Measurements from ENCODE around the gene PYGB. TPM values are rescaled to one million over a fixed set of nuclear protein-coding genes. Genes with fewer than 3 reads are reported as not detected.
"Not testable (repeated sequence)": the region's sequence is repeated elsewhere in the genome, so short reads cannot be mapped to it uniquely, and the experiment has no call there.

The PYGB gene
- total RNA-seq, 1 donor from 2014 or later, result 20.9 TPM

- H3K4me3 ChIP-seq (ENCODE audit: low read length in 3 of 3), result no peak overlapping the region
- no peak overlapping the region for H3K9ac ChIP-seq (ENCODE audit: low read depth in 1 of 3, low read length in 3 of 3)
- H3K27me3 ChIP-seq (ENCODE audit: control insufficient read depth in 3 of 3, insufficient read depth in 3 of 3, low read length in 3 of 3), result no peaks in the 10 kb centered on the region
- H3K9me3 ChIP-seq (ENCODE audit: control insufficient read depth in 3 of 3, low read length in 3 of 3), result no peaks in the 10 kb centered on the region
- no peak overlapping the region for H3K27ac ChIP-seq (ENCODE audit: low read depth, low read length)
- H3K4me1 ChIP-seq (ENCODE audit: control insufficient read depth in 3 of 3, insufficient read depth in 3 of 3, low read length in 3 of 3), result peaks cover 13 to 23% (median 21%) of the 10 kb centered on the region in 3 donors
- H3K36me3 ChIP-seq (ENCODE audit: control insufficient read depth in 3 of 3, insufficient read depth in 3 of 3, low read length in 3 of 3), result peaks cover 3 to 10% (median 7%) of the 10 kb centered on the region in 3 donors
Measured at GRCh38 chr20:25229486-25230165, 18.3 kb upstream of the PYGB start.

GRCh38 chr20:25230166-25230831 lies 17.6 kb upstream of the PYGB start:
- no peaks in the 10 kb centered on the region for H3K9me3 ChIP-seq (ENCODE audit: control insufficient read depth in 3 of 3, low read length in 3 of 3)
- H3K4me1 ChIP-seq (ENCODE audit: control insufficient read depth in 3 of 3, insufficient read depth in 3 of 3, low read length in 3 of 3), result peaks cover 13 to 23% (median 21%) of the 10 kb centered on the region in 3 donors
- peaks cover under 1 to 8% (median 7%) of the 10 kb centered on the region in 3 donors for H3K36me3 ChIP-seq (ENCODE audit: control insufficient read depth in 3 of 3, insufficient read depth in 3 of 3, low read length in 3 of 3)
- no peak overlapping the region for H3K27ac ChIP-seq (ENCODE audit: low read depth, low read length)
- H3K4me3 ChIP-seq (ENCODE audit: low read length in 3 of 3), result no peak overlapping the region
- H3K27me3 ChIP-seq (ENCODE audit: control insufficient read depth in 3 of 3, insufficient read depth in 3 of 3, low read length in 3 of 3), result no peaks in the 10 kb centered on the region
- no peak overlapping the region for H3K9ac ChIP-seq (ENCODE audit: low read depth in 1 of 3, low read length in 3 of 3)

GRCh38 chr20:25233016-25233772 lies 14.7 kb upstream of the PYGB start:
- Histone ChIP-seq H3K36me3 (ENCODE audit: control insufficient read depth in 3 of 3, insufficient read depth in 3 of 3, low read length in 3 of 3) (peaks cover 0 to 3% (median 0%) of the 10 kb centered on the region in 3 donors), H3K27ac (ENCODE audit: low read depth, low read length) (no peak overlapping the region), H3K27me3 (ENCODE audit: control insufficient read depth in 3 of 3, insufficient read depth in 3 of 3, low read length in 3 of 3) (peaks cover 0 to 3% (median 0%) of the 10 kb centered on the region in 3 donors), H3K9ac (ENCODE audit: low read depth in 1 of 3, low read length in 3 of 3) (no peak overlapping the region), H3K4me1 (ENCODE audit: control insufficient read depth in 3 of 3, insufficient read depth in 3 of 3, low read length in 3 of 3) (peaks cover 5 to 14% (median 14%) of the 10 kb centered on the region in 3 donors), H3K9me3 (ENCODE audit: control insufficient read depth in 3 of 3, low read length in 3 of 3) (no peaks in the 10 kb centered on the region), H3K4me3 (ENCODE audit: low read length in 3 of 3) (no peak overlapping the region)

- H3K36me3 ChIP-seq (ENCODE audit: control insufficient read depth in 3 of 3, insufficient read depth in 3 of 3, low read length in 3 of 3); H3K9me3 ChIP-seq (ENCODE audit: control insufficient read depth in 3 of 3, low read length in 3 of 3); H3K4me3 ChIP-seq (ENCODE audit: low read length in 3 of 3); H3K9ac ChIP-seq (ENCODE audit: low read depth in 1 of 3, low read length in 3 of 3); H3K27me3 ChIP-seq (ENCODE audit: control insufficient read depth in 3 of 3, insufficient read depth in 3 of 3, low read length in 3 of 3); H3K27ac ChIP-seq (ENCODE audit: low read depth, low read length): not testable (repeated sequence)
- H3K4me1 ChIP-seq (ENCODE audit: control insufficient read depth in 3 of 3, insufficient read depth in 3 of 3, low read length in 3 of 3), result peaks cover 5 to 18% (median 16%) of the 10 kb centered on the region in 3 donors
Measured at GRCh38 chr20:25234009-25234849, 13.7 kb upstream of the PYGB start.

GRCh38 chr20:25236450-25237304 lies 11.2 kb upstream of the PYGB start:
- H3K27me3 ChIP-seq (ENCODE audit: control insufficient read depth in 3 of 3, insufficient read depth in 3 of 3, low read length in 3 of 3), result peaks cover 0 to 3% (median 0%) of the 10 kb centered on the region in 3 donors
- no peak overlapping the region for H3K9ac ChIP-seq (ENCODE audit: low read depth in 1 of 3, low read length in 3 of 3)
- no peaks in the 10 kb centered on the region for H3K9me3 ChIP-seq (ENCODE audit: control insufficient read depth in 3 of 3, low read length in 3 of 3)
- no peaks in the 10 kb centered on the region for H3K36me3 ChIP-seq (ENCODE audit: control insufficient read depth in 3 of 3, insufficient read depth in 3 of 3, low read length in 3 of 3)
- H3K4me3 ChIP-seq (ENCODE audit: low read length in 3 of 3), result no peak overlapping the region
- H3K4me1 ChIP-seq (ENCODE audit: control insufficient read depth in 3 of 3, insufficient read depth in 3 of 3, low read length in 3 of 3), result peaks cover 5 to 18% (median 13%) of the 10 kb centered on the region in 3 donors
- no peak overlapping the region for H3K27ac ChIP-seq (ENCODE audit: low read depth, low read length)

GRCh38 chr20:25237610-25238318 lies 10.1 kb upstream of the PYGB start:
- Histone ChIP-seq H3K4me1 (ENCODE audit: control insufficient read depth in 3 of 3, insufficient read depth in 3 of 3, low read length in 3 of 3) (peaks cover 5 to 18% (median 13%) of the 10 kb centered on the region in 3 donors), H3K27me3 (ENCODE audit: control insufficient read depth in 3 of 3, insufficient read depth in 3 of 3, low read length in 3 of 3) (peaks cover 0 to 3% (median 0%) of the 10 kb centered on the region in 3 donors), H3K9ac (ENCODE audit: low read depth in 1 of 3, low read length in 3 of 3) (no peak overlapping the region), H3K4me3 (ENCODE audit: low read length in 3 of 3) (no peak overlapping the region), H3K9me3 (ENCODE audit: control insufficient read depth in 3 of 3, low read length in 3 of 3) (no peaks in the 10 kb centered on the region), H3K36me3 (ENCODE audit: control insufficient read depth in 3 of 3, insufficient read depth in 3 of 3, low read length in 3 of 3) (no peaks in the 10 kb centered on the region), H3K27ac (ENCODE audit: low read depth, low read length) (no peak overlapping the region)

- Histone ChIP-seq H3K9ac (ENCODE audit: low read depth in 1 of 3, low read length in 3 of 3) (no peak overlapping the region), H3K4me1 (ENCODE audit: control insufficient read depth in 3 of 3, insufficient read depth in 3 of 3, low read length in 3 of 3) (peaks cover 5 to 15% (median 11%) of the 10 kb centered on the region in 3 donors), H3K36me3 (ENCODE audit: control insufficient read depth in 3 of 3, insufficient read depth in 3 of 3, low read length in 3 of 3) (no peaks in the 10 kb centered on the region), H3K4me3 (ENCODE audit: low read length in 3 of 3) (no peak overlapping the region), H3K27ac (ENCODE audit: low read depth, low read length) (no peak overlapping the region), H3K27me3 (ENCODE audit: control insufficient read depth in 3 of 3, insufficient read depth in 3 of 3, low read length in 3 of 3) (peaks cover 0 to 3% (median 0%) of the 10 kb centered on the region in 3 donors), H3K9me3 (ENCODE audit: control insufficient read depth in 3 of 3, low read length in 3 of 3) (no peaks in the 10 kb centered on the region)
Measured at GRCh38 chr20:25238319-25239037, 9.4 kb upstream of the PYGB start.

Data from skeletal muscle tissue (tissue), 4 donors.